ENCODE results near the gene LNX2.

The LNX2 gene

GRCh38 chr13:27620377-27621115 lies at the start of gene LNX2:
Gene LNX2, minus strand, starts transcription at chr13:27620529. Its CDS starts 38,826 bp downstream, at chr13:27581703.
- DNase-seq (ENCODE audit: low read depth) = peak; percentile 91

- no peak for DNase-seq (ENCODE audit: low read depth)
Observed at GRCh38 chr13:27667946-27668345, 47.6 kb upstream of the LNX2 start.

- DNase-seq (ENCODE audit: low read depth) = no peak
Observed at GRCh38 chr13:27666951-27667350, 46.6 kb upstream of the LNX2 start.

DNA sequence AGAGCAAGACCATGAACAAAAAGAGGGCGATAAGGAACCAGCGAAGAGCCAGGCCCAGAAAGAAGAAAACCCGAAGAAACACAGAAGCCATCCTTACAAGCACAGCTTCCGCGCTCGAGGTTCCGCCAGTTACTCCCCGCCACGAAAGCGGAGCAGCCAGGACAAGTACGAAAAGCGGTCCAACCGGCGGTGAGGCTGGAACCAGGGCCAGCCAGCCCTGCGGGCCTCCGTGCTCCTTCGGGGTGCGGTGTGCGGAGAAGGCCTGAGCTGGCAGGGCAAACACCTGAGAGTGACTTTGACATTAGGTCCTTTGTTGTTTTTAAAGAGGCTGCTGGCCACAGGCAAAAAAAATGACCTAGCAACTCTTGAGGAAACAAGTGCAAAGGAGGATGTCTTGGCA lies 45.4 kb upstream of the LNX2 start:
- no peak for DNase-seq (ENCODE audit: low read depth)

DNA sequence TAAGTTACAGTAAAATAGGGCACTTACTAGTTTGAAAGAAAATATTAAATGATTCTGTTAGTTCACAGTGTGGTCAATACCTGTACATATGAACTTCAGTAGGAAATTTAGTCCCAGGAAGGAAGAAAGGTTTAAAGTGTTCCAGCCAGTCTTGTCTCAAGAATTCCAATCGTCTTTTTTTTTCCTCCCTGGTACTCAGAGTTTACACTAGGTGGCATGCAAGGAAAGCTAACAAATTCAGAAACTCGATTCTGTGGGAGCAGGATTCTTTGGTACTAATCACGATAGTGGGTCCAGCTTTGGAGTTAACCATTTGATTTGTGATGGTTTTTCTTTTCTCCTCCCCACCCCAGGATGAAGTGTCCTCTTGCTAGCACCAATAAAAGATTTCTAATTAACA lies 45.0 kb upstream of the LNX2 start:
- no peak for DNase-seq (ENCODE audit: low read depth)

- DNase-seq (ENCODE audit: low read depth) = no peak
Observed at GRCh38 chr13:27663947-27664346, 43.6 kb upstream of the LNX2 start.

DNA sequence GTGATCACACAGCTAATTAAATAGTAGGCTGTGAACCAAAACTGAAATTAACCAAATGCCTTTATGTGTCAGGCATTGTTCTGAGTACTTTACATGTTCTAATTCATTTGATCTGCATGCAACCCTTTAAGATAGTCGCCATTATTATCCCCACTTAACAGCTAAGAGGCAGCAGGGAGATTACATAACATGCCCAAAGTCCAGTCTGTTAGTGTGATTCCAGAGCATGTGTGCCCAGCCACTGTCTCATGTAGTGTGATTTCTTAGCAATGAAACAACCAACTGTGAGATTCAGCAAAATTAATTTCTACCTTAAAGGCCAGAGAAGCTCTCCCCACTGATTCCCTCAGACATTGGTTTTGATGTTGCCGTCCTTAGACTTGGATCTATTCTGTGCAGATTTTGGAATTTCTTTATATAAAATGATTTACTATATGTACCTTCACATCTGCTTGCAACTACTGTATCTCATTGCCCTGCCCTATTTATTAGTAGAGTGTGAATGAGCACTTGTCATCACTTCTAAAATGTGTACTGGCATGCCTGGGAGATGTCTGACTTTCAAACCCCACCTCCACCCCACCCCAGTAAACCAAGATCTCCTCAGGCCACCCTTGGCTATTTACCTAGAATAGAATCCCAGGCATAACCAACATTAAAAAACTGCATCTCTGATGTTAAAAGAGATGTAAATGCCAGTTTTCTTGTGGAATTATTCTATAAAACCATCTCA lies 42.6 kb upstream of the LNX2 start:
- no peak for DNase-seq (ENCODE audit: low read depth)

DNA sequence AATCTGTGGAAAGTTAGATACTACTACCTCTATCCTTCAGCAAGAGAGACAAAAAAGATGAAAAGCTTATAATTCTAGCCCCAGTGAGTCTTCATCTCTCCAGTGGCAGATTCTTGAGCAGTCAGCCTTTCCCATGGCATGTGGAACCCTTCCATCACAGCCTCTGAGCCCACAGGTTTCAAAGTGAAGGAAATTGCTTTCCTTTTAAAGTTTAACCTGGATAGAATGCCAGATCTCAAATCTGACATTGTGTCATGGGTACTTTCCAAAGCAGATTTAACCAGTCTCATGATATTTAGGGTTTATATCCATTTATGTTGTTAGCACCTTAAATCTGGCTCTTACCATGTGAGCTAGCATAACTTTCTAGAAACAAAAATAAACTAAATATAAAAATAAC lies 40.7 kb upstream of the LNX2 start:
- DNase-seq (ENCODE audit: low read depth) = no peak

GRCh38 chr13:27660511-27660910 lies 40.2 kb upstream of the LNX2 start:
- no peak for DNase-seq (ENCODE audit: low read depth)

GRCh38 chr13:27659145-27659865 lies 39.0 kb upstream of the LNX2 start:
- DNase-seq (ENCODE audit: low read depth) = no peak

DNA sequence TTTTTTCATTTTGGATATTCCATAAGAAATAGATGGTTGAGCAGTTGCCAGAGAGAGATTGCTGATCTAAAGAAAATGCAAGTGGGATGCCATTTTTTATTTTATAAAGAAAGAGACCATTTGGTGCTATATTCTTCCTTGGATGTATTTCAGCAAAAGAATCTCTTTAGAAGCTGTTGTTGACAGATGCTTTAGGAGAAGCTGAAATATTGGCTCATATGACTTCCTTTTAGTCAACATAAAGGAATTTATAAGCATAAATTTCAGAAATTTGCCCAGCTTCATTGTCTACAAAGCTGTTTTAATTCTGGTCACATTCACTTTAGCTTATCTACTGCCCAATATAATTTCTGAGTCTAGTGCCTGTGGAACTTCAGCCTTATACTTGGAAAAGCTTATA lies 38.2 kb upstream of the LNX2 start:
- no peak for DNase-seq (ENCODE audit: low read depth)

GRCh38 chr13:27657724-27658123 lies 37.4 kb upstream of the LNX2 start:
- DNase-seq (ENCODE audit: low read depth) = no peak

GRCh38 chr13:27654816-27655215 lies 34.5 kb upstream of the LNX2 start:
- no peak for DNase-seq (ENCODE audit: low read depth)

GRCh38 chr13:27654059-27654458 lies 33.7 kb upstream of the LNX2 start:
- no peak for DNase-seq (ENCODE audit: low read depth)

DNA sequence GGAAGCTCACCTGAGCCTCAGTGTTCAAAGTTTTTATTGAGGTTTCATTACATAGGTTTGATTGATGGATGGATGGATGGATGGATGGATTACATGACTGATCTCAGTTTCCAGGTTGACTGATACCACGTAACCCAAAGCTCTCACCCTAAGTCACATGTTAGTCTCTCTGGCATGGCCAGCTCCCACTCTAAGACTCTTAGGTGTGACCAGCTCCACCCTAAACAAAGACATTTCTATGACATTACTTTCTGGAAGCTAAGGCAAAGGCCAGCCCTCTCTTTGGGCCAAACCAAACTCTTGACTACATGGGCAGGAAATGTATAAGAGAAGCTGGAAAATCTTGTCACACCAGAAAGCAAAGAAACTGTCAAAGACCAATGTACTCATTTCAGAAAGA lies 30.0 kb upstream of the LNX2 start:
- no peak for DNase-seq (ENCODE audit: low read depth)

DNA sequence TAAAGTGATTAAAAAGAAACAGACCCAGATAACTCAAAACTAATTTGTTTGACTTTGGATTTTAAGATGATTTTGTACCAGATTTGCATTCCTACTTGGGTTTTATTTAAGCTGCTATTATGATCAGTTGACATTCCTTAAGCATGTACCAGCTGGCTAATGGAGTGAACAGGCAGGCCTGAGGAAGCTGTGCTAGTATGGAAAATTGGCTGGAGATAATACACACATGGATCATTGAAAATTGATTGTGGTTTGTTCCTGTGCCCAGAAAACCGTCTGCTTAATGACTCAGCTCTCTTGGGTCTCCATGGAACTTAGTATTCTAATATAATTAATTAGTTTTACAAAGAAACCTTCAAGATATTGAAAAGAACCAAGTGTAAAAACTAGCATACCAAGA lies 24.0 kb upstream of the LNX2 start:
- no peak for DNase-seq (ENCODE audit: low read depth)

- no peak for DNase-seq (ENCODE audit: low read depth)
Observed at GRCh38 chr13:27643334-27644132, 23.2 kb upstream of the LNX2 start.

GRCh38 chr13:27641711-27642502 lies 21.6 kb upstream of the LNX2 start:
- no peak for DNase-seq (ENCODE audit: low read depth)

DNA sequence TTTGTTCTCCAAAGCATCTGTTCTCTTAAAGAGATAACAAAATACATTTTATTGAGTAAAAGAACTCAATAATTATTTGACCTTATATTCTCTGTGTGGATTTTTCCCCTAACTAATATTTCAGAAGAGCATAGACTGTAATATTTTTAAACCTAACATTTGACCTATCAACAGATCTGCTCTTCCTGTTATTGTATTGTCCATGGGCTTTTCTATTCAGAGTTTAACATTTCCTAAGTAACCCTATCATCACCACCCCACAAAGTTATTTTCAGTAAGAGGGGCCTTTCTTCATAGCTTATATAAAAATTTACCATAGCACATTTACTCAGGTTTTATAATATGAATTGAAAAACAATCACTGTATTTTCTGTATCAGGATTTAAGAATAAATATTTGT lies 18.9 kb upstream of the LNX2 start:
- DNase-seq (ENCODE audit: low read depth) = no peak

DNA sequence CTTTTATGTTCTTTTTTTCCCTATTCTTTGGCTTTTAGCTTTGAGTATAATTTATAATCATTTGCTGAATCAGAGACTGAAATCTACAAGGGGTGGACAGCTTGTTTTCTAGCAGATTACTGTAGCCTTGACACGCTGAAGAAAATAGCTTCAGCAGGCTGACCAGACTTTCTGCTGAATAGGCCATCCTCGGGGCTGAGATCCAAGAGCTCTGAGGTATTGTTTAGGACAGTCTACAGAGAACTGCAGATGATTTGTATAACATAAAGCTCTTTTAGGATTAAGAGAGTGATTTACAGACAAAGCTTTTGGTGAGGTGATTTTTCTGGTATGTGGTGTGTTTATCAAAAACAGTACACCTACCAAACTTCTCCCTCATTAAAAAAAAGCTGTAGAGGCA lies 18.2 kb upstream of the LNX2 start:
- no peak for DNase-seq (ENCODE audit: low read depth)

DNA sequence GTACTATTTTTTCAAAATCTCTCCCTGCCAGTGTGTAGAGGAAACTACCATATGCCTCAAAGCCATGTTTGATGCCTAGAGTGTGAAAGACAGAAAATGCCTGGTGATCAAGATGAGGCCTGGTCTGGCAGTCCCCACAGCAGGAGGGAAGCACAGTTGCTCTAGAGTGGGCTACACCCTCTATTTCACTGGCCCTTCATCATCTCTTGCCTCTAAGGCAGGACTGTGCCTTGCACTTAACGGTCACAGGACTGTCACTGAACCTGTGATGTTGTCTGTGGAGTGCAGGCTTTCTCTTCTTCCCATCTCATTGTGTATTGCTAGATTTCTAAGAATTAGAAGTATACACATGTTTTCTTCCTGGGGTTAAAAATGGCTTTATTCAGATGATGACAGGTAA lies 17.7 kb upstream of the LNX2 start:
- DNase-seq (ENCODE audit: low read depth) = no peak

DNA sequence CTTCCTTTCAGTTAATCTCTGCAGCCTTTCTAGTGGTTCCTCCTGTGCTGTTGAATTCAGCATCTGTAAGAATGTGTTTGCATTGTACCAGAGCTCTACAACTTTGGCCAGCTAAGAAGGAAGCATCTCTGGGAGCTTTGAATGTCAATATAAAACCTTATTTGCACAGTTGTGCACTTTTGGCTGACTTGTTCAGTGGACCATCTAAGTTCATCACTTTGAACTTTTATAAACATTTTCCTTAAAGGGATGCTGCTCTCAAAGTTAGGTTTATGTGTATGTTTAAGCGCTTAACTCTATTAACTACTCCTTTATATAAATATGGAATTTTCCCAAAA lies 16.9 kb upstream of the LNX2 start:
- no peak for DNase-seq (ENCODE audit: low read depth)

Data from stimulated activated CD8-positive, alpha-beta memory T cell treated with anti-CD3 and anti-CD28 coated beads, Interleukin-12 subunit alpha, Interleukin-12 subunit beta, amount 100 ng/mL, for 1 hour (primary cell).